ENCODE results near the gene NECAP2.

- TF ChIP-seq CTCF (IDR thresholded peaks at IDR 0.05) (no peak), POLR2A (IDR thresholded peaks at IDR 0.05) (no peak)
These were observed 18.3 kb downstream of the NECAP2 start for GRCh38 chr1:16458831-16459230.

Measured in adrenal gland (tissue), 5 donors.